GM23338 (cell line): Measurements from ENCODE around the gene STAT4. TPM values are rescaled to one million over a fixed set of nuclear protein-coding genes. Genes with fewer than 3 reads are reported as not detected.
A peak's percentile ranks its signal among the peaks of the same experiment; 100 is the strongest.

Experiments used
- ATAC-seq: fragments of 200-7000 bp; cut with Tn5 transposase; 3 replicates; pipeline ENCODE4 v1.9.1; 2020
- DNase-seq: peaks from one replicate; pipeline ENCODE4 v3.0.0-alpha.2; 2015; ENCODE audit warnings: low spot score
- H2AFZ ChIP-seq: fragments of 200-600 bp; sonication (generic); 2 replicates; pipeline ENCODE4 v1.8.0; 2016; ENCODE audit warnings: antibody characterized with exemption, mild to moderate bottlenecking, moderate library complexity
- H3F3A ChIP-seq: fragments of 200-600 bp; sonication (generic); replicated peaks from 2 replicates; pipeline ENCODE4 v1.8.0; 2017; ENCODE audit warnings: antibody characterized with exemption, mixed run types, low read depth
- H3K27ac ChIP-seq: fragments of 200-600 bp; sonication (generic); 2 replicates; pipeline ENCODE4 v1.6.1; 2016; ENCODE audit warnings: low read depth
- H3K27me3 ChIP-seq: fragments of 200-600 bp; sonication (generic); 2 replicates; pipeline ENCODE4 v1.8.0; 2016; ENCODE audit warnings: mild to moderate bottlenecking, mixed run types, moderate library complexity; ENCODE audit not compliant: insufficient read depth
- H3K36me3 ChIP-seq: fragments of 200-600 bp; sonication (generic); 2 replicates; pipeline ENCODE4 v1.8.0; 2016; ENCODE audit warnings: mild to moderate bottlenecking; ENCODE audit not compliant: insufficient read depth
- H3K4me1 ChIP-seq: fragments of 200-600 bp; sonication (generic); 2 replicates; pipeline ENCODE4 v1.8.0; 2016; ENCODE audit warnings: mild to moderate bottlenecking, moderate library complexity; ENCODE audit not compliant: insufficient read depth
- H3K4me2 ChIP-seq: fragments of 200-600 bp; sonication (generic); 2 replicates; pipeline ENCODE4 v1.7.1; 2017; ENCODE audit warnings: mixed run types
- H3K4me3 ChIP-seq: fragments of 200-600 bp; sonication (generic); 2 replicates; pipeline ENCODE4 v1.6.1; 2016; ENCODE audit warnings: mixed run types
- H3K79me2 ChIP-seq: fragments of 200-600 bp; sonication (generic); replicated peaks from 2 replicates; pipeline ENCODE4 v1.8.0; 2017; ENCODE audit warnings: mild to moderate bottlenecking; ENCODE audit not compliant: insufficient read depth
- H3K9me2 ChIP-seq: fragments of 200-600 bp; sonication (generic); 2 replicates; pipeline ENCODE4 v1.8.0; 2017; ENCODE audit not compliant: insufficient read depth
- H4K20me1 ChIP-seq: fragments of 200-600 bp; sonication (generic); replicated peaks from 2 replicates; pipeline ENCODE4 v1.8.0; 2017; ENCODE audit warnings: mild to moderate bottlenecking; ENCODE audit not compliant: insufficient read depth
- H3K27ac Mint-ChIP-seq: 2 replicates; pipeline ENCODE4 v1.8.0; 2020; ENCODE audit warnings: inconsistent platforms, mild to moderate bottlenecking, moderate library complexity, mixed read lengths
- H3K27me3 Mint-ChIP-seq: 3 replicates; pipeline ENCODE4 v1.8.0; 2022; ENCODE audit warnings: low read depth, mild to moderate bottlenecking, moderate library complexity, mixed read lengths, inconsistent platforms; ENCODE audit not compliant: insufficient read depth, poor library complexity
- H3K36me3 Mint-ChIP-seq: 3 replicates; pipeline ENCODE4 v1.8.0; 2021; ENCODE audit warnings: low read depth, mild to moderate bottlenecking, inconsistent platforms, moderate library complexity, mixed read lengths
- H3K4me1 Mint-ChIP-seq: 3 replicates; pipeline ENCODE4 v1.8.0; 2020; ENCODE audit warnings: mild to moderate bottlenecking, inconsistent platforms, mixed read lengths
- H3K4me3 Mint-ChIP-seq: 3 replicates; pipeline ENCODE4 v1.8.0; 2021; ENCODE audit warnings: moderate library complexity, mild to moderate bottlenecking, inconsistent platforms, mixed read lengths
- H3K9me3 Mint-ChIP-seq: 3 replicates; pipeline ENCODE4 v1.8.0; 2020; ENCODE audit warnings: moderate library complexity, mild to moderate bottlenecking, inconsistent platforms, mixed read lengths
- CREB1 ChIP-seq: fragments of 250-450 bp; sonication (Bioruptor Pico); IDR thresholded peaks from 2 replicates; pipeline ENCODE4 v1.5.0; 2020; ENCODE audit warnings: low read depth, mild to moderate bottlenecking, moderate library complexity
- EZH2 ChIP-seq: fragments of 200-600 bp; sonication (generic); IDR thresholded peaks from one replicate; pipeline ENCODE4 v1.8.0; 2017; ENCODE audit warnings: antibody characterized with exemption, mild to moderate bottlenecking, low read depth; ENCODE audit not compliant: unreplicated experiment
- EZH2phosphoT487 ChIP-seq: fragments of 200-600 bp; sonication (generic); IDR thresholded peaks from one replicate; pipeline ENCODE4 v1.8.1; 2018; ENCODE audit warnings: antibody characterized with exemption; ENCODE audit not compliant: unreplicated experiment
- JUNB ChIP-seq: IDR thresholded peaks from one replicate; pipeline ENCODE4 v1.6.1; 2016; ENCODE audit warnings: antibody characterized with exemption; ENCODE audit not compliant: unreplicated experiment
- NANOG ChIP-seq: IDR thresholded peaks from 2 replicates; pipeline ENCODE4 v1.6.1; 2016; ENCODE audit warnings: antibody characterized with exemption, borderline replicate concordance
- POLR2AphosphoS5 ChIP-seq: IDR thresholded peaks from 2 replicates; pipeline ENCODE4 v1.6.1; 2016; ENCODE audit warnings: antibody characterized with exemption, low read depth
- STAT1 ChIP-seq: IDR thresholded peaks from one replicate; pipeline ENCODE4 v1.6.1; 2016; ENCODE audit warnings: antibody characterized with exemption; ENCODE audit not compliant: unreplicated experiment
- ZNF114 ChIP-seq: fragments of 250-450 bp; sonication (Bioruptor Pico); IDR thresholded peaks from 2 replicates; pipeline ENCODE4 v1.5.0; 2020; ENCODE audit warnings: mild to moderate bottlenecking, moderate library complexity
- ZNF331 ChIP-seq: fragments of 250-450 bp; sonication (Bioruptor Pico); IDR thresholded peaks from 2 replicates; pipeline ENCODE4 v1.5.0; 2020; ENCODE audit warnings: low read depth, mild to moderate bottlenecking, moderate library complexity
- polyA plus RNA-seq: library from polyadenylated mRNA; unstranded; fragments of >200 nt; fragmentation: Nextera tagmentation; extraction: Ambion mirVana; gene quantifications from 2 replicates; pipeline ENCODE4 v1.2.1, GENCODE V29; 2016
- total RNA-seq: library from RNA; depleted of rRNA; stranded (reverse); fragments of >200 nt; shearing (Covaris generic); gene quantifications from 2 replicates; pipeline ENCODE4 v1.2.3, GENCODE V29; 2014
- TF ChIP-seq, protein P1 (sequence below): IDR thresholded peaks from one replicate; pipeline ENCODE4 v1.6.1; 2018; ENCODE audit warnings: antibody characterized with exemption; ENCODE audit not compliant: unreplicated experiment
- TF ChIP-seq, protein P2 (sequence below), 2 experiments: fragments of 200-600 bp in 1 of 2; sonication (generic) in 1 of 2; conservative IDR thresholded peaks; 2 replicates each; pipeline versions ENCODE4 v1.5.1 to v1.6.1; 2016 to 2017; ENCODE audit warnings: antibody characterized with exemption in 2 of 2, low read depth in 2 of 2, mild to moderate bottlenecking in 2 of 2, moderate library complexity in 1 of 2
- TF ChIP-seq, protein P3 (sequence below): IDR thresholded peaks from 2 replicates; pipeline ENCODE4 v1.6.1; 2016; ENCODE audit warnings: antibody characterized with exemption

The STAT4 gene
- total and polyA plus RNA-seq, 2 experiments from 2014 or later: 0.52 to 0.86 TPM

DNA sequence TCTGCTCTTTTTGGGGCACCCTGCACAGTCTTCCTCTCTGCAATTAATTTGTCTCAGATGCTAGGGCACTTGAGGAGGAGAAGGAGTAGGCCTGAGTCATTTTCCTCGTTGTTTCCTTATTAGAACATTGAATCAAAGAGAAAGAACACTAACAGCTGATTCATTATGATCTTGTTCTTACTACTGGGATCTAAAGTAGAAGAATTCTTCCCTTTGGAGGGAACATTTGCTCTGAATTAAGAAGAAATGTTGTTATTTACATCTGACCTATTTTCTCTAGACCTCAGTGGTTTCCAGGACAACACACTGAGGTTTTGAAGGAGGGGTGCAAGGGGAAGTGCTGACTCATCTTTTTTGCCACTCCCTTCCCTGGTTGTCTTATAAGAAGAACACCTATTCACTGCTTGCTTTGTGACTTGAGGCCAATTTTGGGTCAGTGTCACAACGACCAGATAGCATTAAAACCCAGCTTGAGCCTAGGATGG, 112.5 kb downstream of the STAT4 start:
- no peaks in the 10 kb centered on the region for H3K27me3 ChIP-seq
- Mint-ChIP-seq H3K4me3 (no peak overlapping the region), H3K4me1 (peaks cover 10% of the 10 kb centered on the region), H3K27ac (peak overlapping the region; percentile 54; the same call in 1 of the 2 replicates), H3K9me3 (no peaks in the 10 kb centered on the region), H3K27me3 (peaks cover 2% of the 10 kb centered on the region), H3K36me3 (no peaks in the 10 kb centered on the region)
- H3K4me2 ChIP-seq: no peak overlapping the region
- no peaks in the 10 kb centered on the region for H3K79me2 ChIP-seq
- TF ChIP-seq ZNF114 (CRISPR knock-in tag): no peak
- DNase-seq (no peak), ATAC-seq (no peak)
- H4K20me1 ChIP-seq: no peaks in the 10 kb centered on the region
- H2AFZ ChIP-seq: no peak overlapping the region
- H3K9me2 ChIP-seq: no peaks in the 10 kb centered on the region
- no peaks in the 10 kb centered on the region; the same call in 1 of the 2 replicates for H3K4me1 ChIP-seq
- H3K36me3 ChIP-seq: no peaks in the 10 kb centered on the region
- H3K4me3 ChIP-seq: no peak overlapping the region
- no peak overlapping the region for H3K27ac ChIP-seq
- no peaks in the 10 kb centered on the region for H3F3A ChIP-seq

DNA sequence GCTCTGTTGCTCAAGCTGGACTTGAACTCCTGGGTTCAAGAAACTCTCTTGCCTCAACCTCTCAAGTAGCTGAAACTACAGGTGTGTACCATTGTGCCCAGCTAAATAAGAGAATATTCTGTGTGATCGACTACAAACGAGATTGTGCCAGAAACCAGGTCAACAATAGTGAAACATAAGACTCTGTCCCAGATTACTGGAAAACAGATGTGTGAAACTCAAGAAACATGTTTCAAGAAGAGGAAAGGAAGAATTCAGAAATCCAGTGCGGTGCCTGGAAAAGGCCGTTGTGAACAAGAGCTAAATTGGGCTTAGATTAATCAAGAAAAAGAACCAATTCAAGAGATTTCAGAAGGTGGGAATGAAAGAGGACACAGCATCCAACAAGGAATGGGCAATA, 113.4 kb downstream of the STAT4 start:
- no peaks in the 10 kb centered on the region for H3F3A ChIP-seq
- no peak for ATAC-seq
- H3K9me2 ChIP-seq: no peaks in the 10 kb centered on the region
- H4K20me1 ChIP-seq: no peaks in the 10 kb centered on the region
- H3K36me3 ChIP-seq: no peaks in the 10 kb centered on the region
- H3K4me1 ChIP-seq: peaks cover 6% of the 10 kb centered on the region; the same call in 1 of the 2 replicates
- no peak overlapping the region for H3K27ac ChIP-seq
- TF ChIP-seq NANOG: no peak
- no peak for TF ChIP-seq ZNF331 (CRISPR knock-in tag)
- no peak for DNase-seq
- Mint-ChIP-seq H3K9me3 (no peaks in the 10 kb centered on the region), H3K27ac (no peak overlapping the region), H3K4me3 (no peak overlapping the region), H3K36me3 (no peaks in the 10 kb centered on the region), H3K4me1 (peaks cover 14% of the 10 kb centered on the region), H3K27me3 (peaks cover 2% of the 10 kb centered on the region)
- H3K4me3 ChIP-seq: no peak overlapping the region
- no peaks in the 10 kb centered on the region for H3K79me2 ChIP-seq
- H2AFZ ChIP-seq: no peak overlapping the region; the same call in 1 of the 2 replicates
- H3K27me3 ChIP-seq: no peaks in the 10 kb centered on the region
- no peak overlapping the region for H3K4me2 ChIP-seq

DNA sequence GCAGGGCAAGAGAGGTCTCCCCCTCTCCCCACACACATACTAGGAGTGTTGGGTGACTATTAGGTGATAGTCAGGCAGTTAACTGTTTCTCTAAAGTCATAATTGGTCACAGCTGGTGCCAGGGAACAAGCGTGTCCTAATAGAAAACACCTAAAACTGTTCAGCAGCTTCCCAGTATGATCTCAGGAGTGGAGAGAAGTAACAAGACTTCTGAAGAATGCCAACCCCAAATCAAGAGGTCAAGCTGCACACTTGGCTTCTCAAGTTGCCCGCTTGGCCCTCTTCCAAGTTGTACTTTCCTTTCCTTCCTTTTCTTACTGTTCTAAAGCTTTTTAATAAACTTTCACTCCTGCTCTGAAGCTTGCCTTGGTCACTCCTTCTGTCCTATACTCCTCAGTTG, 114.4 kb downstream of the STAT4 start:
- no peak overlapping the region for H3K27ac ChIP-seq
- ATAC-seq: no peak
- TF ChIP-seq ZNF331 (CRISPR knock-in tag): no peak
- TF ChIP-seq, protein P1, sequence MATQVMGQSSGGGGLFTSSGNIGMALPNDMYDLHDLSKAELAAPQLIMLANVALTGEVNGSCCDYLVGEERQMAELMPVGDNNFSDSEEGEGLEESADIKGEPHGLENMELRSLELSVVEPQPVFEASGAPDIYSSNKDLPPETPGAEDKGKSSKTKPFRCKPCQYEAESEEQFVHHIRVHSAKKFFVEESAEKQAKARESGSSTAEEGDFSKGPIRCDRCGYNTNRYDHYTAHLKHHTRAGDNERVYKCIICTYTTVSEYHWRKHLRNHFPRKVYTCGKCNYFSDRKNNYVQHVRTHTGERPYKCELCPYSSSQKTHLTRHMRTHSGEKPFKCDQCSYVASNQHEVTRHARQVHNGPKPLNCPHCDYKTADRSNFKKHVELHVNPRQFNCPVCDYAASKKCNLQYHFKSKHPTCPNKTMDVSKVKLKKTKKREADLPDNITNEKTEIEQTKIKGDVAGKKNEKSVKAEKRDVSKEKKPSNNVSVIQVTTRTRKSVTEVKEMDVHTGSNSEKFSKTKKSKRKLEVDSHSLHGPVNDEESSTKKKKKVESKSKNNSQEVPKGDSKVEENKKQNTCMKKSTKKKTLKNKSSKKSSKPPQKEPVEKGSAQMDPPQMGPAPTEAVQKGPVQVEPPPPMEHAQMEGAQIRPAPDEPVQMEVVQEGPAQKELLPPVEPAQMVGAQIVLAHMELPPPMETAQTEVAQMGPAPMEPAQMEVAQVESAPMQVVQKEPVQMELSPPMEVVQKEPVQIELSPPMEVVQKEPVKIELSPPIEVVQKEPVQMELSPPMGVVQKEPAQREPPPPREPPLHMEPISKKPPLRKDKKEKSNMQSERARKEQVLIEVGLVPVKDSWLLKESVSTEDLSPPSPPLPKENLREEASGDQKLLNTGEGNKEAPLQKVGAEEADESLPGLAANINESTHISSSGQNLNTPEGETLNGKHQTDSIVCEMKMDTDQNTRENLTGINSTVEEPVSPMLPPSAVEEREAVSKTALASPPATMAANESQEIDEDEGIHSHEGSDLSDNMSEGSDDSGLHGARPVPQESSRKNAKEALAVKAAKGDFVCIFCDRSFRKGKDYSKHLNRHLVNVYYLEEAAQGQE: no peak
- TF ChIP-seq NANOG: no peak
- no peak for TF ChIP-seq EZH2phosphoT487
- TF ChIP-seq, protein P2, sequence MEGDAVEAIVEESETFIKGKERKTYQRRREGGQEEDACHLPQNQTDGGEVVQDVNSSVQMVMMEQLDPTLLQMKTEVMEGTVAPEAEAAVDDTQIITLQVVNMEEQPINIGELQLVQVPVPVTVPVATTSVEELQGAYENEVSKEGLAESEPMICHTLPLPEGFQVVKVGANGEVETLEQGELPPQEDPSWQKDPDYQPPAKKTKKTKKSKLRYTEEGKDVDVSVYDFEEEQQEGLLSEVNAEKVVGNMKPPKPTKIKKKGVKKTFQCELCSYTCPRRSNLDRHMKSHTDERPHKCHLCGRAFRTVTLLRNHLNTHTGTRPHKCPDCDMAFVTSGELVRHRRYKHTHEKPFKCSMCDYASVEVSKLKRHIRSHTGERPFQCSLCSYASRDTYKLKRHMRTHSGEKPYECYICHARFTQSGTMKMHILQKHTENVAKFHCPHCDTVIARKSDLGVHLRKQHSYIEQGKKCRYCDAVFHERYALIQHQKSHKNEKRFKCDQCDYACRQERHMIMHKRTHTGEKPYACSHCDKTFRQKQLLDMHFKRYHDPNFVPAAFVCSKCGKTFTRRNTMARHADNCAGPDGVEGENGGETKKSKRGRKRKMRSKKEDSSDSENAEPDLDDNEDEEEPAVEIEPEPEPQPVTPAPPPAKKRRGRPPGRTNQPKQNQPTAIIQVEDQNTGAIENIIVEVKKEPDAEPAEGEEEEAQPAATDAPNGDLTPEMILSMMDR (conservative IDR thresholded peaks at IDR 0.05; ENCODE audit: low read depth in 2 of 2): no peak
- no peak for TF ChIP-seq STAT1
- TF ChIP-seq EZH2: no peak
- TF ChIP-seq, protein P3, sequence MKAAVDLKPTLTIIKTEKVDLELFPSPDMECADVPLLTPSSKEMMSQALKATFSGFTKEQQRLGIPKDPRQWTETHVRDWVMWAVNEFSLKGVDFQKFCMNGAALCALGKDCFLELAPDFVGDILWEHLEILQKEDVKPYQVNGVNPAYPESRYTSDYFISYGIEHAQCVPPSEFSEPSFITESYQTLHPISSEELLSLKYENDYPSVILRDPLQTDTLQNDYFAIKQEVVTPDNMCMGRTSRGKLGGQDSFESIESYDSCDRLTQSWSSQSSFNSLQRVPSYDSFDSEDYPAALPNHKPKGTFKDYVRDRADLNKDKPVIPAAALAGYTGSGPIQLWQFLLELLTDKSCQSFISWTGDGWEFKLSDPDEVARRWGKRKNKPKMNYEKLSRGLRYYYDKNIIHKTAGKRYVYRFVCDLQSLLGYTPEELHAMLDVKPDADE: no peak
- TF ChIP-seq JUNB: no peak
- no peak for TF ChIP-seq ZNF114 (CRISPR knock-in tag)
- TF ChIP-seq CREB1 (CRISPR knock-in tag): no peak
- no peak for TF ChIP-seq POLR2AphosphoS5

More for the DNA sequence above, 114.4 kb downstream of the STAT4 start:
- DNase-seq: no peak
- H2AFZ ChIP-seq: no peak overlapping the region
- H3K4me3 ChIP-seq: no peak overlapping the region
- Mint-ChIP-seq H3K9me3 (no peaks in the 10 kb centered on the region), H3K36me3 (no peaks in the 10 kb centered on the region), H3K4me3 (no peak overlapping the region), H3K27me3 (peaks cover 2% of the 10 kb centered on the region), H3K27ac (no peak overlapping the region), H3K4me1 (peaks cover 7% of the 10 kb centered on the region)
- no peaks in the 10 kb centered on the region for H3K9me2 ChIP-seq
- no peak overlapping the region for H3K4me2 ChIP-seq
- H3K27me3 ChIP-seq: no peaks in the 10 kb centered on the region
- H3K4me1 ChIP-seq: peaks cover 6% of the 10 kb centered on the region; the same call in 1 of the 2 replicates
- no peaks in the 10 kb centered on the region for H3K36me3 ChIP-seq
- H3F3A ChIP-seq: no peaks in the 10 kb centered on the region
- no peaks in the 10 kb centered on the region for H4K20me1 ChIP-seq
- H3K79me2 ChIP-seq: no peaks in the 10 kb centered on the region
